Suprapubic skin (tissue), 4 donors: ENCODE results near the gene VSIR. TPM values are rescaled to one million over a fixed set of nuclear protein-coding genes. Genes with fewer than 3 reads are reported as not detected.
A peak's percentile ranks its signal among the peaks of the same experiment; 100 is the strongest.

Experiments
- DNase-seq, 2 donors: peaks; one replicate each; pipeline ENCODE4 v3.0.0-alpha.2; 2019; ENCODE audit warnings: low spot score in 2 of 2
- H3K27ac ChIP-seq: fragments of 200-600 bp; sonication (generic); one replicate; pipeline ENCODE4 v1.5.1; 2019
- H3K27me3 ChIP-seq: fragments of 200-600 bp; sonication (generic); one replicate; pipeline ENCODE4 v1.5.1; 2019
- H3K36me3 ChIP-seq: fragments of 200-600 bp; sonication (generic); one replicate; pipeline ENCODE4 v1.5.1; 2019
- H3K4me1 ChIP-seq: fragments of 200-600 bp; sonication (generic); one replicate; pipeline ENCODE4 v1.5.1; 2019
- H3K4me3 ChIP-seq: fragments of 200-600 bp; sonication (generic); one replicate; pipeline ENCODE4 v1.5.1; 2019; ENCODE audit warnings: mild to moderate bottlenecking
- H3K9me3 ChIP-seq: fragments of 200-600 bp; sonication (generic); one replicate; pipeline ENCODE4 v1.5.1; 2019
- EP300 ChIP-seq: sonication (generic); formaldehyde crosslinking; IDR thresholded peaks from one replicate; pipeline ENCODE4 v1.6.1; 2017; ENCODE audit warnings: antibody characterized with exemption
- POLR2A ChIP-seq, 2 donors: fragments of 450-650 bp; IDR thresholded peaks; one replicate each; pipeline ENCODE4 v1.6.1; 2017; ENCODE audit warnings: antibody characterized with exemption in 2 of 2, mild to moderate bottlenecking in 2 of 2, moderate library complexity in 2 of 2
- POLR2AphosphoS5 ChIP-seq, 3 donors: sonication (generic); formaldehyde crosslinking; IDR thresholded peaks; one replicate each; pipeline ENCODE4 v1.6.1; 2017; ENCODE audit warnings: antibody characterized with exemption in 3 of 3
- WGBS: methylation state at CpG from one replicate; pipeline ENCODE4 v1.1.5; 2018; 5-methylcytosine and 5-hydroxymethylcytosine counted together
- total RNA-seq, 4 donors: library from RNA; depleted of rRNA; stranded (reverse); fragments of >200 nt; gene quantifications; one replicate each; pipeline ENCODE4 v1.1.0, GENCODE V29; 2016
- TF ChIP-seq, protein P1 (sequence below), 2 donors: fragments of 200-600 bp in 1 of 2; fragments of 450-650 bp in 1 of 2; sonication (generic) in 1 of 2; IDR thresholded peaks; one replicate each; pipeline ENCODE4 v1.5.1; 2016 to 2019; ENCODE audit warnings: antibody characterized with exemption in 2 of 2, mild to moderate bottlenecking in 1 of 2, moderate library complexity in 1 of 2

Gene VSIR
- total RNA-seq, 4 donors from 2014 or later: 16.3 to 50.7 (median 33.6) TPM

GRCh38 chr10:71731791-71732190, 41.5 kb downstream of the VSIR start:
- H3K4me1 ChIP-seq: peaks cover 55% of the 10 kb centered on the region
- TF ChIP-seq, protein P1, sequence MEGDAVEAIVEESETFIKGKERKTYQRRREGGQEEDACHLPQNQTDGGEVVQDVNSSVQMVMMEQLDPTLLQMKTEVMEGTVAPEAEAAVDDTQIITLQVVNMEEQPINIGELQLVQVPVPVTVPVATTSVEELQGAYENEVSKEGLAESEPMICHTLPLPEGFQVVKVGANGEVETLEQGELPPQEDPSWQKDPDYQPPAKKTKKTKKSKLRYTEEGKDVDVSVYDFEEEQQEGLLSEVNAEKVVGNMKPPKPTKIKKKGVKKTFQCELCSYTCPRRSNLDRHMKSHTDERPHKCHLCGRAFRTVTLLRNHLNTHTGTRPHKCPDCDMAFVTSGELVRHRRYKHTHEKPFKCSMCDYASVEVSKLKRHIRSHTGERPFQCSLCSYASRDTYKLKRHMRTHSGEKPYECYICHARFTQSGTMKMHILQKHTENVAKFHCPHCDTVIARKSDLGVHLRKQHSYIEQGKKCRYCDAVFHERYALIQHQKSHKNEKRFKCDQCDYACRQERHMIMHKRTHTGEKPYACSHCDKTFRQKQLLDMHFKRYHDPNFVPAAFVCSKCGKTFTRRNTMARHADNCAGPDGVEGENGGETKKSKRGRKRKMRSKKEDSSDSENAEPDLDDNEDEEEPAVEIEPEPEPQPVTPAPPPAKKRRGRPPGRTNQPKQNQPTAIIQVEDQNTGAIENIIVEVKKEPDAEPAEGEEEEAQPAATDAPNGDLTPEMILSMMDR (IDR thresholded peaks at IDR 0.05): no peak
- no peak for TF ChIP-seq POLR2A (IDR thresholded peaks at IDR 0.05)
- no peak for TF ChIP-seq POLR2AphosphoS5 (IDR thresholded peaks at IDR 0.05)
- TF ChIP-seq EP300: no peak
- H3K4me3 ChIP-seq: no peak overlapping the region
- H3K27ac ChIP-seq: no peak overlapping the region
- DNase-seq: no peak
- H3K27me3 ChIP-seq: no peaks in the 10 kb centered on the region
- H3K36me3 ChIP-seq: no peaks in the 10 kb centered on the region
- H3K9me3 ChIP-seq: no peaks in the 10 kb centered on the region
- 90% methylated on average over 11 of the region's 12 CpGs for WGBS

GRCh38 chr10:71729161-71729636, 44.1 kb downstream of the VSIR start:
- no peaks in the 10 kb centered on the region for H3K27me3 ChIP-seq
- TF ChIP-seq, protein P1 (IDR thresholded peaks at IDR 0.05): no peak
- TF ChIP-seq EP300 (no peak), POLR2A (IDR thresholded peaks at IDR 0.05) (no peak), POLR2AphosphoS5 (IDR thresholded peaks at IDR 0.05) (peak in 1 of 3 donors; percentile 33)
- peak overlapping the region; percentile 56 for H3K27ac ChIP-seq
- 21% methylated on average over 10 of the region's 10 CpGs for WGBS
- no peak overlapping the region for H3K4me3 ChIP-seq
- no peaks in the 10 kb centered on the region for H3K9me3 ChIP-seq
- H3K36me3 ChIP-seq: no peaks in the 10 kb centered on the region
- peaks cover 51% of the 10 kb centered on the region for H3K4me1 ChIP-seq
- peak in 1 of 2 donors; percentile 81 for DNase-seq

DNA sequence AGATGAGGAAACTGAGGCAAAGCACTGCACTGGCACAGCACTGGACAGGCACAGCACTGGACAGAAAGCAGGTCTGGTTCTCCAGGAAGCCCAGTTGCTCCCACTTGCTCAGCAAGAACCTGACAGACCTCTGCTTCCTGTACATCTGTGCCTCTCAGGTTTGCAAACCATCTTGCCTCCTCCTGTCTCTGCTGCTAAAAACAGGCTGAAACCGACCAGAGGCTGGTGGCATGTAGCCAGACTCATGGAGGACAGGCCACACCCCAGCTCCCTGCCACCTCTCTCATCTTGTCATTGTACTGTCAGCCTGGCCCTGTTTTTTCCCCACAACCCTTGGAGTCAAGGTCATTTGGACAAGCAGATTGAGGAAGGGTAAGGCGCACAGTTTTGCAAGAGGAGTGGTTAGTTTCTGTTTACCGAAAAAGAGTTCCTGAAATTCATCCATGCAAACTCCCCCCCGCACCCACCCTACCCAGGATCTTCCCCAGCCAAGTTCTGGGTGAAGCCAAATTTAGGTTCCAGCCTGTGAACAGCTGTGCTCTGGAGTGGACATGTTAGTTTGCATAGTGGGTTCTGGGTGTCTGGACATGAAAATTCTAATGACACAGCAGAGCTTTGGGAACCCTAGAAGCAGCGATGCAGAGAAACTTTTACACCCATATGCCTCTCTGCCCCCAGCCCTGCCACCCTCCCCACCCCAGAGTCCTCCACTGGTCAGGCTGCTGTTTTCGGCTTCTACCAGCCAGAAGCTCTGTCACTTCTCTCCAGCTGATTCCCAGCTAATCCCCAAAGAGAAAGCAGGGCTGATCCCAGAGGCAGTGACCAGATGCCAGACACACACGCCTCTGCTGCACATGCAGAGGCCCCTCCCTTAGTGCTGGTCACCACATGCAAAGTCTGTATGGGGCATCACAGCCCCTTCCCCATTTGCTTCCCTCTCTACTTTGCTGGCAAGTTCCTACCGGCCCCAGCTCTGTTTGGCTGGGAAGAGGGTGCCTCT, 45.3 kb downstream of the VSIR start:
- no peak for TF ChIP-seq POLR2A (IDR thresholded peaks at IDR 0.05)
- TF ChIP-seq POLR2AphosphoS5 (IDR thresholded peaks at IDR 0.05): no peak
- TF ChIP-seq EP300: no peak
- TF ChIP-seq, protein P1 (IDR thresholded peaks at IDR 0.05): no peak
- H3K27me3 ChIP-seq: no peaks in the 10 kb centered on the region
- no peaks in the 10 kb centered on the region for H3K9me3 ChIP-seq
- no peak overlapping the region for H3K4me3 ChIP-seq
- peaks cover 51% of the 10 kb centered on the region for H3K4me1 ChIP-seq
- no peaks in the 10 kb centered on the region for H3K36me3 ChIP-seq
- 12% methylated on average over 7 of the region's 8 CpGs for WGBS
- peak; percentile 83 to 92 for DNase-seq
- H3K27ac ChIP-seq: peak overlapping the region; percentile 56

GRCh38 chr10:71727105-71727737, 46.1 kb downstream of the VSIR start:
- H3K36me3 ChIP-seq: no peaks in the 10 kb centered on the region
- H3K27me3 ChIP-seq: no peaks in the 10 kb centered on the region
- TF ChIP-seq EP300 (no peak), POLR2AphosphoS5 (IDR thresholded peaks at IDR 0.05) (no peak), POLR2A (IDR thresholded peaks at IDR 0.05) (no peak)
- TF ChIP-seq, protein P1 (IDR thresholded peaks at IDR 0.05): no peak
- no peaks in the 10 kb centered on the region for H3K9me3 ChIP-seq
- H3K4me3 ChIP-seq: no peak overlapping the region
- H3K27ac ChIP-seq: peak overlapping the region; percentile 56
- peaks cover 51% of the 10 kb centered on the region for H3K4me1 ChIP-seq
- DNase-seq: peak in 1 of 2 donors; percentile 62
- 68% methylated on average over 10 of the region's 12 CpGs for WGBS
